Activated CD4-positive, alpha-beta T cell treated with anti-CD3 and anti-CD28 coated beads for 1 hour (primary cell): Measurements from ENCODE around the gene FGF12.

Source experiments
- DNase-seq: peaks from one replicate; pipeline ENCODE4 v3.0.0-alpha.2; 2020

The FGF12 gene

DNA sequence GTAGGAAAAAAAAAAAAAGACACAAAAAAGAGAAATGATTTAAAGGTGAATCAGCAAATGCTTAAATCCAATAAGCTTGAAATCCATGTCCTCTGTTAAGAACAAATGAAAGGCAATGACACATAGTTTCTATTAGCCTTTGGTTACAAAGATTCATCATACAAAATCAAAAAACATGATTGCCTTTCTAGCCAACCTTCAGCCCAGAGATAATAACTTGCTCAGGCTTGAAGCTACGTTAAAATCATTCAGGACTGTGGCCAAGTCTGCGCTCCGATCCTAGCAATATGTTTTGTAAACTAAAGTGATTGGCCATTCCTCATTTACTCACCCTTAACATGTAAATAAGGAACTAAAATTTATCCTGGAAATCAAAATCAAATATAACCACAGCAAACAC, 556.7 kb downstream of the FGF12 start:
- no peak for DNase-seq

DNA sequence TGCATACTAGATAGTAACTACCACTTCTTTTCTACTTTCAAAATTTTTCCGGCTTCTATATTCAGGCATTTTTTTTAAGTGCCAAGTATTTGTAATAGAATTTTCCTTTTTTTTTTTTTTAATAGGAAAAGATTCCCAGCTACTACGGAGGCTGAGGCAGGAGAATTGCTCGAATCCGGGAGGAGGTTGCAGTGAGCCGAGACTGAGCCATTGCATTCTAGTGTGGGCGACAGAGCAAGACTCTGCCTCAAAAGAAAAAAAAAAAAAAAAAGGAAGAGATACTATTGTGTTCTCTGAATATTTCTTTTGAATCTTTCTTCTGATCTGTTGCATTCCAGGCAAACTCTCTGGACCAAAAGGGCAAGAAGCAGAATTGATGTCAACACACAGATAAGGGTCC, 557.3 kb downstream of the FGF12 start:
- DNase-seq = no peak

DNA sequence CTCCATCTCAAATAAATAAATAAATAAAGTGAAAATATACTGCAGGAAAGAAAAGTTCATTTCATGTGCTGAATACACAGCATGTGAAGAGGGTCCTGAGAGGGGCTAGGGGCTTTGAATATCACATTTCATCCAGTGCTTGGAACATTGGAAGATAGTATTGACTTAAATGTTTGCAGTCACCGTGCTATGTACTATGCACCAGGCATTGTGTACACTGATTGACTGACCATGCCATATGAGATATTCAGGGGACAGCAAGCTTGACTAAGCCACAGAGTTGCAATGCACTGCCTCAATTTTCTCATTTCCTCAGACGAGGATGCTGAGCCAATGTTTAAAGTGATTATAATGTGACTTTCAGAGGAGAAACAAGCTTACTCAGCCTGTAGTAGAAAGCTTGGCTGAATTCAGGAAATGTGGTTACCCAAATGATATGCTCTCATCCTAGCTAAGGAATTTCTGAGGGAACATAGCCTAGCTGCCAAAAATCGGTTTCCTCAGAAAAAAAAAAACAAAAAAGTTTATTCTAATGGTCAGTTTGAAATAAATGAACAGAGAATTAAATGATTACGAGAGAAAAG, 557.9 kb downstream of the FGF12 start:
- no peak for DNase-seq

DNA sequence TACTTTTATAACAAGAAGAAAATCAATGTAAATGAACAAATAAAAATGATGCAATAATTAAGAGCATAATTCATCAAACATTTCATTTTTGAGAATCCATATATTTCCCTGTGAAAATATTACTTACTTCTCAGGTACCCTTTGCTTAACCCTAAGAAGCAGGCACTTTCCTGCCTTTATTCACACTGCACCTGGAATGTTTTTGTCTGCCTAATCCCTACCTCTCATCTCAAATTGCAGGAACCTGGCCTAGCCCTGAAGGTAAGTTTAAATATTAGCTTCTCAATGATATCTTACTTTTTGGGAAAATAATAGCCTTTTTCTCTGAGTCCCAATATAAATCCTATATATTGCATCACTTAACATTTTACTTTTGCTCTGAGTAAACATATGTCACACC, 559.1 kb downstream of the FGF12 start:
- DNase-seq = no peak

DNA sequence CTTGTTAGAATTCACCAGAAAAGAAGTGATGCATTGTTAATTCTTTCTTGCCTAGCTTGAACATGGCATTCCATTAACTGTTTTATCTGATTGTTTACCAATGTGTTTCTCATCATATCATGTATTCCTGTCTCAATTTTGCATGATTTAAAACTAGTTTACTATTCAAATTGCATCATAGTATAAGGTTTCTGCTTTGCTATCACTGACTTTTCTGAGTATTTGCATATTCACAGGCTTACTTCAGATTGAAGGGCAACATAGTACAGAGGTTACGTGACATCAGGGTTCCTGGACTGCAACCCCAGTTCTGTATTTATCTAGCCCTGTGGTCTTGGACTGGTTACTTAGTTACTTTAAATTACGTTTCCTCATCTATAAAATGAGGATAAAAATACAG, 561.8 kb downstream of the FGF12 start:
- DNase-seq = no peak

DNA sequence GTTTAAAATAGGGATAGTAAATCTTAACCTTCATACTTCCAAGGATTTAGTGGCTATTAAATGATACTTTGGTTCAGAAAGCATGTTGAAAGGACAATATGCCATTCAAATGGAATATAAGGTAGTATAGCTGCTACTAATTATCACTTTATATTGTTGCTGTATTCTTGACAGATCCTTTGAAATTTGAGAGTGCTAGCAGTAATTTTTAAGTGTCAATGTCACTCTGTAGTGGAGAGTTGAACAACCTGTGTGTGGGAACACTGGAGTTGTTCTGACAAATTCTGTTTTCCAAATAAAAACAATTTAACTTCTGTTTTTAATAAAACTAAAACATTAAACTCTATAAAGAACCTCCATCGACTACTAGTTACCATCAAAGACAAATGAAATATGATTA, 565.7 kb downstream of the FGF12 start:
- DNase-seq = no peak

DNA sequence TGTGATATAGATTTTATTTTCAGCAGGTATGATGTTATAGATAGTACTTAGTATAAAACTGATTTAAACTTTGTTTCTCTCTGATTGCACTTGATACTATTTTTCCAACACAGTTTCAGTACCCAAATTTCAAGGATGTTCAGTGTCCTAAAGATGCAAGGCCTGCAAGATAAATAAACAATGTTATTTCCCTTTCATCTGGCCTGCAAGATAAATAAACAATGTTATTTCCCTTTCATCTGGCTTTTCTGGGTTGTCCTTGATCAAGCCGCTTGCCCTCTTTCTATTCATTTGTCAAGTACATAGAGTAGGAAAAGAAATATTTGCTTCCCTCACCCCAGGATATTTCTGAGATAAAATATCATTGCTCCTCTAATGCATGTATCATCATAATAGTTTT, 571.0 kb downstream of the FGF12 start:
- DNase-seq = no peak

DNA sequence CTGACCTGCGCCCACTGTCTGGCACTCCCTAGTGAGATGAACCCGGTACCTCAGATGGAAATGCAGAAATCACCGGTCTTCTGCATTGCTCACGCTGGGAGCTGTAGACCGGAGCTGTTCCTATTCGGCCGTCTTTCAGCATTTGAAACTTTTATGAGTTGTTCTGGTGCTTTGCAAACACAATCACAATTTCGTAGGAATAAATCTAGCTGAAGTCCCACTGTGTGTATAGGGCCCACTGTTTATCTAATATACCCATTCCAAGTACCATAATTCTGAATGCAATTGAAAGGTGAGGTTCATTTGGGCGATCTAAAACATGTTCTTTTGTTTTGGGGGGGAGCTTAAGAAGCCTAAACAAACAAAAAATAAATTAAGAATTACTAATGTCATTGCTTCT, 572.1 kb downstream of the FGF12 start:
- DNase-seq = no peak

DNA sequence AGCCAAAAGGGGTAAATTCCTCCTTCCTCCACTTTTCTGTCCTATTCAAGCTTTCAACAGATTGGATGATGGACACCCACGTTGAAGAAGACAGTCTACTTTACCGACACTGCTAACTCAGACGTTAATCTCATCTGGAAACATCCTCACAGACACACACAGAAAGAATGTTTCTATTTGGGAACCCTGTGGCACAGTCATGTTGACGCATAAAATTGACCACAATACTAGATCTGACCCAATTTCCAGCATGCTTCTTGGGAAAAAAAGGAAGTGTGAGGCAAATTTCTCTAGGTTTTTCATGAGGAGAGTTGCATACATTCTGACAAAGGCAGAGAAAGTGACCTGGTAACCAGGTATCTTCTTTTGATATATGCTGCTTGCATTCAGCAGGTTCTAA, 594.1 kb downstream of the FGF12 start:
- DNase-seq = no peak

DNA sequence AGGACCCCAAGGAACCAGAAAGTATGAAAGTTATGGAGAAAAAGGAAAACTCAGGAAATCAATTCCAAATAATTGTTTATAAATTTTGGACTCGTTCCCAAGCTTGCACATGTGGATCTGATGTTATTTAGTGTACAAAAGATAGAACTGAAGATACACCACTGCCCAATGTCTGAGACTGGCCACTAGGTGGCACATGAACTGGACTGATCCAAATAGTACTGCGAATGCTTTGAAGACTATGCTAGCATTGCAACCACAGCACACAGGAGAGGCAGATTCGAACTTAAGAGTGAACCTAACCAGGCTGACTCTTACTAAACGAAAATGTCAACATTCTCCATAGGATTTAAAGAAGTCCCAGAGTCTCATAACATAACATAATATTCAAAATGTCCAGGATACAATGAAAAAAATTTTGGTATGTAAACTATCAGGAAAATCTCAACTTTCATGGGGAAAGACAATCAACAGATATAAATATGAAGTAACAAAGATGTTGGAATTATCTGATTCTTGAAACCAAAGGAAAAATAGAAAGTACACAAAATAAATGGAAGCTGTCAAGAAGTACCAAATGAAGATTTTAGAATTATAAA, 596.7 kb downstream of the FGF12 start:
- DNase-seq = no peak

DNA sequence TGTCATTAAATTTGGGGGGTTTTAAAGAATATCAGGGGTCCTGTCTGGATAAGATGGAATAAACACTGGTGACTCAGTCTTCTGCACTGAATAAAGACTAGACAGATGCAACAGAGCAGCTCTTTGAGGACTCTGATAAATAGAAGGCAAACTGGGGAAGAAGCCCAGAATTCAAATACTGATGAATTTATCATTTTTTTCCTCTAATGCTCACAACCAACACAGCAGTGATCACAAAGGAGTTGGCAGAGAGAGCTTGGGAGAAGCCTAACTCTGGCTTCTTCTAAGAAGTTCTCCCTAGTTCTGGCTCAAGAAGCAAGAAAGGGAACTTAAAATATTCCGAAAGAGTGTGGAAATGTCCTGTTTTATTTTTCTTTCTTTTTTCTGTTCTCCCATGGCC, 597.8 kb downstream of the FGF12 start:
- DNase-seq = no peak

DNA sequence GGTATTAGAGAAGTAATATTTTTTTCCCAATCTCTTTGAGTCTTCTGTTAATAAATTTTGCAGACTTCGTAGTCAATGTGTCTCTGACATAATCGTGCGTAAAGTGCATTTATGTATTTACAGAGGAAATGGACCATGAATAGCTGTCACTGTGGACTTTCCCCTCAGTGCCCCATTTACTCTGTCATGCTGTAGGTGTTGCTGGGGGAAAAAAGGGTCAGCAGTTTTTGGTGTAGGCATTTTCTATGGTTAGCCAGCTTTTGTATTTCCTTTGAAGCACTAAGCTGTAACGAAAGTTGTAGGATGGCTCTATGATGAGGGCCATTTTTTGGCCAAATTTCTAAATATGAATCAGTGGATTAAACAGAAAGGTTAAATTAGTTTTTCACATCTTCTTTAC, 598.4 kb downstream of the FGF12 start:
- no peak for DNase-seq

DNA sequence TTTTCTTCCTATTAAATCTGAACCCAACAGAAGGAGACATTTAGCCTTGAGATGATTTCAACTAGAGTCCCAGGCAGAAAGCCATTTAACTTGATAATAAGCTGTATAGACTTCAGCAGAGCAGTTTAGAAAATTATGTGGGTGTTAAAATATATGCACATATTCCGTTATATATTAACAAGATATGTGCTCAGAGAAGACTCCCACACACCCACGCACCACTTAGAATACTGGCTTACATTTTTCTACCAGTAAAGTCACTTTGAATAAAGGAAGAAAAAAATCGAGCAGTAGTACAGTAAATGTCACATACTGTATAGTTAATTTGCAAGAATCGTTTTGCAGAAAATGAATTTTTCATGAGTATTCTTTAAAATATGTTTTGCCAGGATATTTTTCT, 599.3 kb downstream of the FGF12 start:
- no peak for DNase-seq

DNA sequence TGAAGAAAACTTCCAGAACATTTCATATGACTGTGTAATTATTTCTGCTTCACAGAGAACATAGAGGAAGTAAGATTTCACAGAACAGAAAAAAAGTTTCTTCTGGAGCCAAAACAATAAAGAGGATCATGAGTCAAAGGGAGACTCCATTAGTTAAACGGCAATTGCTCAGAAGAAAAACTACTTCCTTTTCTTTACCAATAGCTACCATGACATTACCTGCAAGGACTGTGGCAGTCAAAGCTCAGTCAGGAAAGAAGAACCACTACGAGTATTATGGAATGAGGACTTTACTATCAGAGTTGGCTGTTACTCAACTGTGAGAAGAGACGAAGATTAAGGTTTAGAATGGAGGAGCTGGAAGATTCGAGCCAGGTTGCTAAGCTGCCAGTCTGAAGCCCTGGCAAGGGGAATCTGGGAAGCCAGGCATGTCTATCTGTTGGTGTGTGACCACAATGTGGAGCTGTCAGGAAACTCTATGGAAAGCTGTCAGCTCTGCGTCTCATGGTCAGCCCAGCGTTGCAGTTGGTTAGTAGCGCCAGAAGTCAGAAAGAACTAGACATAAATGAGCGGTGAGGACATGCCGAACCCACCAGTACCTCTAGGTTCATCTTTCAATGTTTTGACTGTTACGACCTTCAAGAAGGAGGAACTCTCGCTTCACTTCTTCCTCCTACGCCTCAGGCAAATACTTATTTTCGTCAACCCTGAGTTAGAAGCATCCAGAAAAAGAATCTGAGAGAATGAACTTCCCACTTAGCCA, 604.3 kb downstream of the FGF12 start:
- no peak for DNase-seq

DNA sequence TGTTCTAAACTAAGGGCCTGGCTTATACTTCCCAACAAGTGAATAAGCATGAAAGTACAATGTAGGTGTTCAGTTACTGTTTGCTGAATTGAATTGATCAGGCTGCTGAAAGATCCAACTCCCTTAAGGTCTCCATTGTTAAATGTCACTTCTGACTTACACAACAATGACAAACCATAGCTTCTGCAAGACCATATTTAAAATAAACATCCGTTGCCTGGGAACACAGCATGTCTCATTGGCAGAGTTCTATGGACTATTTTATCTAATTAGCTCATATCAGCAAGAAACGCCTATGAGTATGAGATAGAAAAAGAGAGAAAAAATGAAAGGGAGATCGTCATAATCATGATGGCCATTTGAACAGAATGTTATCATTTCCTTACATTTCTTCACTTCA, 605.4 kb downstream of the FGF12 start:
- no peak for DNase-seq

DNA sequence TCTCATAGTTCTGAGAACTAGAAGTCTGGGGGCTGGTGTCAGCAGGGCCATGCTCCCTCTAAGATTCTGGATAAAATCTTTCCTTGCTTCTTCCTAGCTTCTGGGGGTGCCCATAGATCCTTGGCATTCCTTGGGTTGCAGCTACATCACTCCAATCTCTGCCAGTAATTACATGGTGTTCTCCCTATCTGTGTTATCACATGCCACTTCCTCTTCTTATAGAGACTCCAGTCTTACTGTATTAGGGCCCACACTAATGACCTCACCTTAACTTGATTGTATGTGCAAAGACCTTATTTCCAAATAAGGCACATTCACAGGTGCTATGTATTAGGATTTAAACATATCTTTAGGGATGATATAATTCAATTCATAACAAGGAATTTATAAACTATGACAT, 618.5 kb downstream of the FGF12 start:
- DNase-seq = no peak

DNA sequence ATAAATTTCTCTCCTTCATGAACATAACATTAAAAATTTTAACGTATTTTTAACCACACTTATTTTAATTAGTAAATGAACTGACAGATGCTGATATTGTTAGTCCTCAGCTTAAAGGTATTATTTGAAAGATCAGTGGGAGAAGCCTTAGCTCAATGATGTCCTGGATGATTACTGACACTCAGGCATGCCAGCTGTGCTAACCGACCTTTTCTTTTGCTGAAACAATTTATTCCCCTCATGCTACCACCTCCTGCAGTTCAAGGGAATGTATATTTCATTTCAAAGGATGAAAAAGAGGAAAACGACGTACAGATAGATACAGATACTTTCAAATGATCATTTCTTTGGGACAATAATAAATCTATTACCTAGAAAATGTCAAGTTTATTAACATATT, 620.8 kb downstream of the FGF12 start:
- DNase-seq = no peak

DNA sequence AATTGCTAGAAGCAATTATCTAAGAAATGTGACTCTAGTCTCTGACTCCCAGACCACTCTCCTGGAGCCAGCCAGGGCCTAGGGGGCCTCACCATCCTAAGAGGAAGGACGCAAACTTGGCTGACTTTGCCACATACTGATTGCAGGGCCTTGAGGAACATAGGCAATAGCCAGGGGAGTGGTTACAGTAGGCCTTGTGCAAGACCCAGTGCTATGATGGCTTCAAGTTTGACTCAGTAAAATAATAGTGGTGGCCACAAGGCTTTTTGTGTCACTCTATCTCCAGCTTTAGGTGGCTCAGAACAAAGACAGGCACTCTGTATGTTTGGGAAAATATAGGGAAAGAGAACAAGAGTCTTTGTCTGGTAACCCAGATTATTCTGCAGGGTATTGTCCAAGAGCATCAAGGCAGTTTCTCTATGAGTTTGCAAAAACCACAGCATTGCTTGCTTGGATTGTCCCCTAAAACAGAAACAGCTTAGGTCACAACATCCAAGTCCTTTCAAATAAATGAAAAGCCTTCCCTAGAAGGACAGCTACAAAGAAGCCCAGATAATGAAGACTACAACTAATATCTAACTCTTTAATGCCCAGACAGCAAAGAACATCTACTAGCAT, 634.8 kb downstream of the FGF12 start:
- DNase-seq = no peak

DNA sequence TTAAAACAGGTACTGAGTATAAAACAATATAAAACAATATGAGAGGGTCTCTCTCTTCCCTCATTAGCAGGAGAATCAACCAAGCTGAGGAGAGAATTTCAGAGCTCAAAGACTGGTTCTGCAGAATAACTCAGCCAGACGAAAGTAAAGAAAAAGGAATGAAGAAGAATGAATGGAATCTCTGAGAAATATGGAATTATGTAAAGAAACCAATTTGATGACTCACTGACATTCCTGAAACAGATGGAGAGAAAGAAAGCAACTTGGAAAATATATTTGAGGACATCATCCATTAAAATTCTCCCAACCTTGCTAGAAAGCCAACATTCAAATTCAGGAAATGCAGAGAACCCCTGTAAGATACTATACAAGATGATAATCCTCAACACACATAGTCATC, 635.5 kb downstream of the FGF12 start:
- no peak for DNase-seq

DNA sequence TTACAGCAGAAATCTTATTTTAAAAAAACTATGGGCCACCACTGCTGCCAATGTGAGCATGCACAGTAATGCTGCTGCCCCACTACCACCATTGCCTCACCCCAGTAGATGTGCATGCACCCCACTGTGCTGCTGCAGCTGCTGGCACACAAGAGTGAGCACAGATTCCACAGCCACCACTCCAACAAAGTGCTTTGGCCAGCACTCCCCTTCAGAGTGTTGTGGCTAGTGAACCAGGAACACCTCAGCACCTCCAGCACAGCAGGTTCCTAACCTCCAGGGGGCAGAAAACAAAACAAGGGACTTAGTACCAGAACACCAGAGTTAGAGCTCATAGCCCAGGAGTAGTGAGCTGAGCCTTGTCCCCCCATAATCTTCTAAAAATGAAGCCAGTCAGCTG, 636.8 kb downstream of the FGF12 start:
- no peak for DNase-seq
